Neural cell (in vitro differentiated cells): Measurements from ENCODE around the gene PCOLCE2. TPM values are rescaled to one million over a fixed set of nuclear protein-coding genes. Genes with fewer than 3 reads are reported as not detected.

Source experiments
- H2AFZ ChIP-seq: fragments of 200-600, 300-800 bp; sonication (generic), shearing (Covaris generic); 2 replicates; pipeline ENCODE4 v1.6.0; 2014; ENCODE audit warnings: low read depth, mild to moderate bottlenecking, antibody characterized with exemption, low read length, moderate library complexity
- H3F3A ChIP-seq: fragments of 200-600 bp; shearing (Covaris generic); 2 replicates; pipeline ENCODE4 v1.6.1; 2016; ENCODE audit warnings: mild to moderate bottlenecking, moderate library complexity, mixed read lengths, antibody characterized with exemption, low read length; ENCODE audit not compliant: insufficient read depth, poor library complexity, severe bottlenecking
- H3K27ac ChIP-seq: fragments of 200-600, 300-800 bp; sonication (generic), shearing (Covaris generic); 2 replicates; pipeline ENCODE4 v1.5.1; 2014; ENCODE audit warnings: mild to moderate bottlenecking, low read length, moderate library complexity
- H3K27me3 ChIP-seq: fragments of 300-800, 200-600 bp; sonication (generic), shearing (Covaris generic); 2 replicates; pipeline ENCODE4 v1.6.0; 2014; ENCODE audit warnings: mild to moderate bottlenecking, low read depth, low read length, moderate library complexity; ENCODE audit not compliant: insufficient read depth
- H3K36me3 ChIP-seq: fragments of 300-800, 200-600 bp; sonication (generic), shearing (Covaris generic); 2 replicates; pipeline ENCODE4 v1.5.1; 2014; ENCODE audit warnings: mild to moderate bottlenecking, antibody characterized with exemption, low read length, moderate library complexity; ENCODE audit not compliant: insufficient read depth
- H3K4me2 ChIP-seq: fragments of 300-800, 200-600 bp; sonication (generic), shearing (Covaris generic); 2 replicates; pipeline ENCODE4 v1.6.0; 2014; ENCODE audit warnings: mild to moderate bottlenecking, low read length
- H3K4me3 ChIP-seq: fragments of 300-800, 200-600 bp; sonication (generic), shearing (Covaris generic); 2 replicates; pipeline ENCODE4 v1.5.1; 2014; ENCODE audit warnings: mild to moderate bottlenecking, low read length, moderate library complexity
- H3K79me2 ChIP-seq: fragments of 200-600 bp; shearing (Covaris generic); replicated peaks from 2 replicates; pipeline ENCODE4 v1.6.0; 2014; ENCODE audit warnings: mild to moderate bottlenecking, low read length, moderate library complexity; ENCODE audit not compliant: insufficient read depth
- H3K9ac ChIP-seq: fragments of 300-800, 200-600 bp; sonication (generic), shearing (Covaris generic); 2 replicates; pipeline ENCODE4 v1.6.1; 2016; ENCODE audit warnings: mild to moderate bottlenecking, low read length, mixed read lengths
- H3K9me2 ChIP-seq: fragments of 200-600 bp; shearing (Covaris generic); 2 replicates; pipeline ENCODE4 v1.6.1; 2016; ENCODE audit warnings: mild to moderate bottlenecking, low read length, mixed read lengths; ENCODE audit not compliant: insufficient read depth
- H3K9me3 ChIP-seq: fragments of 200-600, 300-800 bp; sonication (generic), shearing (Covaris generic); 2 replicates; pipeline ENCODE4 v1.6.1; 2016; ENCODE audit warnings: mild to moderate bottlenecking, mixed run types, low read length, moderate library complexity, mixed read lengths
- H4K20me1 ChIP-seq: fragments of 200-600 bp; shearing (Covaris generic); 2 replicates; pipeline ENCODE4 v1.6.1; 2016; ENCODE audit warnings: mild to moderate bottlenecking, mixed run types; ENCODE audit not compliant: insufficient read depth
- EP300 ChIP-seq: fragments of 450-650 bp; conservative IDR thresholded peaks from 2 replicates; pipeline ENCODE4 v1.6.1; 2014; ENCODE audit warnings: antibody characterized with exemption, mild to moderate bottlenecking, moderate library complexity; ENCODE audit not compliant: poor library complexity, severe bottlenecking
- EZH2 ChIP-seq: fragments of 200-600, 300-800 bp; shearing (Covaris generic), sonication (generic); IDR thresholded peaks from 2 replicates; pipeline ENCODE4 v1.6.1; 2014; ENCODE audit warnings: antibody characterized with exemption, low read length, borderline replicate concordance, mild to moderate bottlenecking; ENCODE audit not compliant: insufficient read depth, poor library complexity, severe bottlenecking
- MXI1 ChIP-seq: fragments of 450-650 bp; conservative IDR thresholded peaks from 2 replicates; pipeline ENCODE4 v1.6.1; 2014; ENCODE audit warnings: antibody characterized with exemption, mild to moderate bottlenecking; ENCODE audit not compliant: poor library complexity, severe bottlenecking
- POLR2AphosphoS5 ChIP-seq: IDR thresholded peaks from 2 replicates; pipeline ENCODE4 v1.6.1; 2012
- RAD21 ChIP-seq: fragments of 450-650 bp; conservative IDR thresholded peaks from 2 replicates; pipeline ENCODE4 v1.6.1; 2014; ENCODE audit warnings: antibody characterized with exemption, mild to moderate bottlenecking, moderate library complexity
- SMC3 ChIP-seq: fragments of 450-650 bp; conservative IDR thresholded peaks from 2 replicates; pipeline ENCODE4 v1.6.1; 2014; ENCODE audit warnings: antibody characterized with exemption, mild to moderate bottlenecking, moderate library complexity; ENCODE audit not compliant: poor library complexity
- TAF1 ChIP-seq: IDR thresholded peaks from 2 replicates; pipeline ENCODE4 v1.6.1; 2012; ENCODE audit warnings: low read depth
- polyA plus RNA-seq: library from polyadenylated mRNA; depleted of rRNA; stranded (reverse); fragments of >200 nt; gene quantifications from 2 replicates; pipeline ENCODE4 v1.2.3, GENCODE V29; 2014
- TF ChIP-seq, protein P1 (sequence below): fragments of 450-650 bp; IDR thresholded peaks from 2 replicates; pipeline ENCODE4 v1.5.1; 2014; ENCODE audit warnings: antibody characterized with exemption, mild to moderate bottlenecking, moderate library complexity; ENCODE audit not compliant: poor library complexity, severe bottlenecking
- TF ChIP-seq, protein P2 (sequence below): IDR thresholded peaks from 2 replicates; pipeline ENCODE4 v1.6.1; 2012; ENCODE audit warnings: borderline replicate concordance

The PCOLCE2 gene
- polyA plus RNA-seq, 1 donor from 2014 or later = 29.2 TPM

- no peaks in the 10 kb centered on the region for H3K79me2 ChIP-seq
- H4K20me1 ChIP-seq = no peaks in the 10 kb centered on the region
- no peaks in the 10 kb centered on the region for H3K36me3 ChIP-seq
- no peak overlapping the region for H3K4me3 ChIP-seq
- H3K27ac ChIP-seq = no peak overlapping the region
- H3K9me3 ChIP-seq = no peaks in the 10 kb centered on the region
- H2AFZ ChIP-seq = no peak overlapping the region
- no peak overlapping the region for H3K9ac ChIP-seq
- TF ChIP-seq, protein P1, sequence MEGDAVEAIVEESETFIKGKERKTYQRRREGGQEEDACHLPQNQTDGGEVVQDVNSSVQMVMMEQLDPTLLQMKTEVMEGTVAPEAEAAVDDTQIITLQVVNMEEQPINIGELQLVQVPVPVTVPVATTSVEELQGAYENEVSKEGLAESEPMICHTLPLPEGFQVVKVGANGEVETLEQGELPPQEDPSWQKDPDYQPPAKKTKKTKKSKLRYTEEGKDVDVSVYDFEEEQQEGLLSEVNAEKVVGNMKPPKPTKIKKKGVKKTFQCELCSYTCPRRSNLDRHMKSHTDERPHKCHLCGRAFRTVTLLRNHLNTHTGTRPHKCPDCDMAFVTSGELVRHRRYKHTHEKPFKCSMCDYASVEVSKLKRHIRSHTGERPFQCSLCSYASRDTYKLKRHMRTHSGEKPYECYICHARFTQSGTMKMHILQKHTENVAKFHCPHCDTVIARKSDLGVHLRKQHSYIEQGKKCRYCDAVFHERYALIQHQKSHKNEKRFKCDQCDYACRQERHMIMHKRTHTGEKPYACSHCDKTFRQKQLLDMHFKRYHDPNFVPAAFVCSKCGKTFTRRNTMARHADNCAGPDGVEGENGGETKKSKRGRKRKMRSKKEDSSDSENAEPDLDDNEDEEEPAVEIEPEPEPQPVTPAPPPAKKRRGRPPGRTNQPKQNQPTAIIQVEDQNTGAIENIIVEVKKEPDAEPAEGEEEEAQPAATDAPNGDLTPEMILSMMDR = no peak
- TF ChIP-seq MXI1 (no peak), SMC3 (no peak), POLR2AphosphoS5 (no peak), TAF1 (no peak), EZH2 (no peak), RAD21 (no peak), EP300 (no peak)
- TF ChIP-seq, protein P2, sequence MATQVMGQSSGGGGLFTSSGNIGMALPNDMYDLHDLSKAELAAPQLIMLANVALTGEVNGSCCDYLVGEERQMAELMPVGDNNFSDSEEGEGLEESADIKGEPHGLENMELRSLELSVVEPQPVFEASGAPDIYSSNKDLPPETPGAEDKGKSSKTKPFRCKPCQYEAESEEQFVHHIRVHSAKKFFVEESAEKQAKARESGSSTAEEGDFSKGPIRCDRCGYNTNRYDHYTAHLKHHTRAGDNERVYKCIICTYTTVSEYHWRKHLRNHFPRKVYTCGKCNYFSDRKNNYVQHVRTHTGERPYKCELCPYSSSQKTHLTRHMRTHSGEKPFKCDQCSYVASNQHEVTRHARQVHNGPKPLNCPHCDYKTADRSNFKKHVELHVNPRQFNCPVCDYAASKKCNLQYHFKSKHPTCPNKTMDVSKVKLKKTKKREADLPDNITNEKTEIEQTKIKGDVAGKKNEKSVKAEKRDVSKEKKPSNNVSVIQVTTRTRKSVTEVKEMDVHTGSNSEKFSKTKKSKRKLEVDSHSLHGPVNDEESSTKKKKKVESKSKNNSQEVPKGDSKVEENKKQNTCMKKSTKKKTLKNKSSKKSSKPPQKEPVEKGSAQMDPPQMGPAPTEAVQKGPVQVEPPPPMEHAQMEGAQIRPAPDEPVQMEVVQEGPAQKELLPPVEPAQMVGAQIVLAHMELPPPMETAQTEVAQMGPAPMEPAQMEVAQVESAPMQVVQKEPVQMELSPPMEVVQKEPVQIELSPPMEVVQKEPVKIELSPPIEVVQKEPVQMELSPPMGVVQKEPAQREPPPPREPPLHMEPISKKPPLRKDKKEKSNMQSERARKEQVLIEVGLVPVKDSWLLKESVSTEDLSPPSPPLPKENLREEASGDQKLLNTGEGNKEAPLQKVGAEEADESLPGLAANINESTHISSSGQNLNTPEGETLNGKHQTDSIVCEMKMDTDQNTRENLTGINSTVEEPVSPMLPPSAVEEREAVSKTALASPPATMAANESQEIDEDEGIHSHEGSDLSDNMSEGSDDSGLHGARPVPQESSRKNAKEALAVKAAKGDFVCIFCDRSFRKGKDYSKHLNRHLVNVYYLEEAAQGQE = no peak
- no peaks in the 10 kb centered on the region for H3K9me2 ChIP-seq
- H3K27me3 ChIP-seq = no peaks in the 10 kb centered on the region
- no peak overlapping the region for H3K4me2 ChIP-seq
- no peaks in the 10 kb centered on the region for H3F3A ChIP-seq
Observed at GRCh38 chr3:142785996-142786395, 102.9 kb downstream of the PCOLCE2 start.

DNA sequence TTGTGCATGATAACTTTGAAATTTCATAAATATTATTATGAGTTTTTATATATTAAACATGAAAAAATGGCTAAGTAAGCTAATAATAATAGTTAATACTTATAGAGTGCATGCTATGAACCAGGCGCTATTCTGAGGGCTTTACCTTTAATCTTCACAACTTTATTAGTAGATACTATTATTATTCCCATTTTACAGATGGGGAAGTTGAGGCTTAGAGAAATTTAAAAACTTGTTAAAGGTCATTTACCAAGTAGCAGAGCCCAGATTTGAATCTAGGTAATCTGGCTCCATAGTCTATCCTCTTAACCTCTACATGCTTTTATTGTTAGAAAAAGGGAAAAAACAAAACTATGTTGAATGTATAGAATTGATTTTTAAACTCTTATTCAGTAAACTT, 104.7 kb downstream of the PCOLCE2 start:
- Histone ChIP-seq H3K9me2 (no peaks in the 10 kb centered on the region), H3K4me2 (no peak overlapping the region), H3K27ac (no peak overlapping the region), H3K27me3 (no peaks in the 10 kb centered on the region), H3K36me3 (no peaks in the 10 kb centered on the region), H3K4me3 (no peak overlapping the region), H2AFZ (no peak overlapping the region), H3K79me2 (no peaks in the 10 kb centered on the region), H4K20me1 (no peaks in the 10 kb centered on the region), H3K9me3 (no peaks in the 10 kb centered on the region), H3F3A (no peaks in the 10 kb centered on the region), H3K9ac (no peak overlapping the region)
- TF ChIP-seq POLR2AphosphoS5 (no peak), SMC3 (no peak), TAF1 (no peak), EZH2 (no peak), EP300 (no peak), MXI1 (no peak), RAD21 (no peak)
- TF ChIP-seq, protein P2 = no peak
- TF ChIP-seq, protein P1 = no peak
